PC-9 (cell line): ENCODE data around the gene IL32. TPM values are rescaled to one million over a fixed set of nuclear protein-coding genes. Genes with fewer than 3 reads are reported as not detected.
"Not testable (repeated sequence)": the region's sequence is repeated elsewhere in the genome, so short reads cannot be mapped to it uniquely, and the experiment has no call there.

Source experiments
- BruUV-seq: library from RNA; stranded (reverse); fragments of 400-500 nt; replicated peaks from 2 replicates; lab custom pipeline; 2021; lab: Mats Ljungman, UMichigan
- CTCF ChIA-PET: fragments of 300-600 bp; sonication (Branson Sonifier 250); formaldehyde crosslinking; loops from one replicate; lab custom pipeline; 2022; ENCODE audit warnings: antibody characterized with exemption; lab: Charles Lee
- POLR2A ChIA-PET: fragments of 300-600 bp; sonication (Branson Sonifier 250); formaldehyde crosslinking; loops from one replicate; lab custom pipeline; 2022; ENCODE audit warnings: antibody characterized with exemption; ENCODE audit not compliant: unreplicated experiment; lab: Charles Lee
- DNase-seq, 2 experiments: peaks; one replicate each; pipeline versions ENCODE4 v3.0.0 to v3.0.0-alpha.2; 2015 to 2022; ENCODE audit warnings: mixed read lengths in 1 of 2
- H2AFZ ChIP-seq: fragments of 200-600 bp; sonication (generic); 2 replicates; pipeline ENCODE4 v1.8.1; 2017; ENCODE audit warnings: antibody characterized with exemption
- H3F3A ChIP-seq: fragments of 200-600 bp; sonication (generic); 2 replicates; pipeline ENCODE4 v1.8.1; 2017; ENCODE audit warnings: antibody characterized with exemption, mild to moderate bottlenecking, low read depth; ENCODE audit not compliant: insufficient read depth
- H3K27ac ChIP-seq: fragments of 200-600 bp; sonication (generic); 2 replicates; pipeline ENCODE4 v1.6.1; 2016; ENCODE audit warnings: mixed run types
- H3K27me3 ChIP-seq: fragments of 200-600 bp; sonication (generic); 2 replicates; pipeline ENCODE4 v1.6.1; 2016; ENCODE audit warnings: low read depth, mixed run types; ENCODE audit not compliant: insufficient read depth
- H3K36me3 ChIP-seq: fragments of 200-600 bp; sonication (generic); 2 replicates; pipeline ENCODE4 v1.6.1; 2016; ENCODE audit warnings: low read depth, mixed run types
- H3K4me1 ChIP-seq: fragments of 200-600 bp; sonication (generic); replicated peaks from 2 replicates; pipeline ENCODE4 v1.6.1; 2016; ENCODE audit warnings: mixed run types; ENCODE audit not compliant: insufficient read depth
- H3K4me2 ChIP-seq: fragments of 200-600 bp; sonication (generic); 2 replicates; pipeline ENCODE4 v1.6.1; 2017; ENCODE audit warnings: mixed run types
- H3K4me3 ChIP-seq: fragments of 200-600 bp; sonication (generic); 2 replicates; pipeline ENCODE4 v1.6.1; 2016; ENCODE audit warnings: mixed run types
- H3K79me2 ChIP-seq: fragments of 200-600 bp; sonication (generic); 2 replicates; pipeline ENCODE4 v1.6.1; 2017; ENCODE audit warnings: low read depth, mixed run types
- H3K9me2 ChIP-seq: fragments of 200-600 bp; sonication (generic); 2 replicates; pipeline ENCODE4 v1.8.1; 2017; ENCODE audit warnings: mild to moderate bottlenecking; ENCODE audit not compliant: insufficient read depth
- H3K9me3 ChIP-seq: fragments of 200-600 bp; sonication (generic); 2 replicates; pipeline ENCODE4 v1.8.1; 2016; ENCODE audit warnings: low read depth; ENCODE audit not compliant: insufficient read depth
- H4K20me1 ChIP-seq: fragments of 200-600 bp; sonication (generic); 2 replicates; pipeline ENCODE4 v1.8.1; 2017; ENCODE audit not compliant: insufficient read depth
- CTCF ChIP-seq: fragments of 200-600 bp; sonication (generic); conservative IDR thresholded peaks from 2 replicates; pipeline ENCODE4 v1.6.1; 2017; ENCODE audit warnings: mixed run types, antibody characterized with exemption, mild to moderate bottlenecking, moderate library complexity
- EZH2 ChIP-seq: fragments of 200-600 bp; sonication (generic); IDR thresholded peaks from 2 replicates; pipeline ENCODE4 v1.8.0; 2017; ENCODE audit warnings: antibody characterized with exemption, low read depth
- intact Hi-C: fragments of 100-400 bp; cut with micrococcal nuclease; formaldehyde crosslinking; loops from one replicate; pipeline ENCODE4 v1.10.0; 2022; ENCODE audit not compliant: unreplicated experiment
- total RNA-seq: library from RNA; stranded (reverse); gene quantifications from 2 replicates; pipeline ENCODE4 v1.2.3, GENCODE V29; 2021

Gene IL32
- total RNA-seq, 1 experiment from 2014 or later, result 2.2 TPM

- H3K9me3 ChIP-seq, H3K4me1 ChIP-seq, H3K36me3 ChIP-seq, H3K4me3 ChIP-seq, BruUV-seq, H4K20me1 ChIP-seq, POLR2A ChIA-PET, H3K4me2 ChIP-seq, H3F3A ChIP-seq, H3K9me2 ChIP-seq, CTCF ChIA-PET, H2AFZ ChIP-seq, H3K27ac ChIP-seq, intact Hi-C loops, DNase-seq, H3K79me2 ChIP-seq: not testable (repeated sequence)
- peaks cover 24% of the 10 kb centered on the region for H3K27me3 ChIP-seq
Observed at GRCh38 chr16:3083408-3083807, 18.0 kb downstream of the IL32 start.

DNA sequence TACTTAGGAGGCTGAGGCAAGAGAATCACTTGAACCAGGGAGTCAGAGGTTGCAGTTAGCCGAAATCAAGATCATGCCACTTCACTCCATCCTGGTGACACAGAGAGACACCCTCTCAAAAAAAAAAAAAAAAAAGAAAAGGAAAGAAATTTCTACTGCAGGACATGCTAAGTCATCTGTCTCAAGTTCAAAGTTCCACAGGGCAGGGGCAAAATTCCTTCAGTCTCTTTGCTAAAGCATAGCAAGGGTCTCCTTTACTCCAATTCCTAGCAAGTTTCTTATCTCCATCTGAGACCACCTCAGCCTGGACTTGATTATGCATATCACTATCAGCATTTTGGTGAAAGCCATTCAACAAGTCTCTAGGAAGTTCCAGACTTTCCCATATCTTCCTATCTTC is 19.1 kb downstream of the IL32 start:
- Histone ChIP-seq H3K4me1 (no peaks in the 10 kb centered on the region), H3K27me3 (peaks cover 19% of the 10 kb centered on the region), H2AFZ (no peak overlapping the region), H3K79me2 (no peaks in the 10 kb centered on the region), H3K9me2 (no peaks in the 10 kb centered on the region), H4K20me1 (no peaks in the 10 kb centered on the region), H3K4me2 (no peak overlapping the region), H3K36me3 (no peaks in the 10 kb centered on the region), H3F3A (no peaks in the 10 kb centered on the region), H3K9me3 (no peaks in the 10 kb centered on the region), H3K4me3 (no peak overlapping the region), H3K27ac (no peak overlapping the region)
- TF ChIP-seq EZH2 (no peak), CTCF (no peak)
- intact Hi-C loops, result no loop called here
- no TSS peak for BruUV-seq
- ChIA-PET CTCF (no interaction called here), POLR2A (no interaction called here)
- no peak for DNase-seq

DNA sequence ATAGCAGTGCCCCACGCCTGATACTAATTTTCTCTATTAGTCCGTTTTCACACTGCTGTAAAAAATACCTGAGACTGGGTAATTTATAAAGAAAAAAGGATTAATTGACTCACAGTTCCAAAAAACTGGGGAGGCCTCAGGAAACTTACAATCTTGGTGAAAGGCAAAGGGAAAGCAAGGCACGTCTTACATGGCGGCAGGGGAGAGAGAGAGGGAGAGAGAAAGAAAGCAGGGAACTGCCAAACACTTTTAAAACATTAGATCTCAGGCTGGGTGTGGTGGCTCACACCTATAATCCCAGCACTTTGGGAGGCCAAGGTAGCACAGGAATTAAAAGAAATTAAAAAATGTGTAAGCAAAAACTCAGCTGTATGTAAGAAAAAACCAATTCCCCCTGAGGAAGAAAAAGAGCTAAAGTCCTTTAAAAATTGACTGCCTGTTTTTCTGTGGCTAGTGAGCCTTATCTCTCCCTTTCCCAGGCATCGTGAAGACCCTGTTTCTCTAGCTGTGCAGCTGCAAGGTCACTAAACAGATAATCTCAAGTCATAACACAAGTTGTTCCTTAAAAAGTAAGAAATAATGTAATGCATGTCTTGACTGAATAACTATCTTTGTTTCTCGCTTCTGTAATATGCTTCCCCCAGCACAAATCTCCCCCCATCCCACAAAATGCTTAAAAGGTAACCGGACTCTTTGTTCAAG is 19.7 kb downstream of the IL32 start:
- Histone ChIP-seq H3K27ac (no peak overlapping the region), H3F3A (no peaks in the 10 kb centered on the region), H4K20me1 (no peaks in the 10 kb centered on the region), H2AFZ (no peak overlapping the region), H3K36me3 (no peaks in the 10 kb centered on the region), H3K9me2 (no peaks in the 10 kb centered on the region), H3K4me2 (no peak overlapping the region), H3K4me1 (no peaks in the 10 kb centered on the region), H3K79me2 (no peaks in the 10 kb centered on the region), H3K9me3 (no peaks in the 10 kb centered on the region), H3K4me3 (no peak overlapping the region), H3K27me3 (peaks cover 13% of the 10 kb centered on the region)
- TF ChIP-seq CTCF, result no peak
- TF ChIP-seq EZH2, result no peak
- intact Hi-C loops, result no loop called here
- POLR2A ChIA-PET, result no interaction called here
- CTCF ChIA-PET, result no interaction called here
- no peak for DNase-seq
- no TSS peak for BruUV-seq
